Right atrium auricular region (tissue), 2 donors: ENCODE measurements around the gene ACE2. TPM values are rescaled to one million over a fixed set of nuclear protein-coding genes. Genes with fewer than 3 reads are reported as not detected.
"Not testable (repeated sequence)": the region's sequence is repeated elsewhere in the genome, so short reads cannot be mapped to it uniquely, and the experiment has no call there.

ENCODE experiments used
- DNase-seq: peaks from one replicate; pipeline ENCODE4 v3.0.0-alpha.2; 2019; ENCODE audit warnings: low spot score
- H3K27ac ChIP-seq, 2 donors: fragments of 200-600 bp; sonication (generic); 1 replicate in 1 of 2; 2 replicates in 1 of 2; pipeline ENCODE4 v1.5.1; 2016 to 2019
- H3K27me3 ChIP-seq, 2 donors: fragments of 200-600 bp; sonication (generic); one replicate each; pipeline versions ENCODE4 v1.5.1 to v1.6.0; 2017 to 2019
- H3K36me3 ChIP-seq: fragments of 200-600 bp; sonication (generic); one replicate; pipeline ENCODE4 v1.5.1; 2016
- H3K4me1 ChIP-seq, 2 donors: fragments of 200-600 bp; sonication (generic); one replicate each; pipeline versions ENCODE4 v1.5.1 to v1.6.0; 2017 to 2019
- H3K4me3 ChIP-seq, 2 donors: fragments of 200-600 bp; sonication (generic); 1 replicate in 1 of 2; 2 replicates in 1 of 2; pipeline ENCODE4 v1.5.1; 2017 to 2019; ENCODE audit warnings: mild to moderate bottlenecking in 1 of 2, moderate library complexity in 1 of 2
- H3K9me3 ChIP-seq, 2 donors: fragments of 200-600 bp; sonication (generic); one replicate each; pipeline ENCODE4 v1.5.1; 2019
- CTCF ChIP-seq, 2 donors: fragments of 200-600 bp; sonication (generic); IDR thresholded peaks; one replicate each; pipeline ENCODE4 v1.5.1; 2019; ENCODE audit warnings: antibody characterized with exemption in 2 of 2
- total RNA-seq, 2 donors: library from RNA; depleted of rRNA; stranded (reverse); fragments of >200 nt; gene quantifications; one replicate each; pipeline ENCODE4 v1.1.0, GENCODE V29; 2016

The ACE2 gene
- 10 to 100 TPM; 15.2 to 26.1 TPM for total RNA-seq

DNA sequence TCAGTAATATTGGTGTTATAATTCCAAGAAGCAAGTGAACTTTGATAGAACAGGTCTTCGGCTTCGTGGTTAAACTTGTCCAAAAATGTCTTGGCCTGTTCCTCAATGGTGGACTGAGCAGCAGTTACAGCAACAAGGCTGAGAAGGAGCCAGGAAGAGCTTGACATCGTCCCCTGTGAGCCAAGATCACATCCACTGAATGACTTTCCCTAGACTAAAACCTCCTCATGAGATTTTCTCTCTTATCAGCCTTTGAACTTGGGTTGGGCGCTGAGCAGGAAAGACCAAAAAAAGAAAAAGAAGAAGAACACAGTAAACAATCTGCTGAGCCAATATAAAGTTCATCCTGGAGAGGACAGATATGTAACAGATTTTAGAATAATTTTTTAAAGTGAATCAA, at the start of gene ACE2:
Gene ACE2 (minus strand): TSS at position 216 of the 400 bp plus-strand sequence. CDS start 49 bp downstream, at position 167.
- TF ChIP-seq CTCF (IDR thresholded peaks at IDR 0.05) = no peak
- peak within 1 kb of the TSS in 1 of 2 donors; percentile 63 for H3K27ac ChIP-seq
- no peaks in the 10 kb centered on the region for H3K36me3 ChIP-seq
- DNase-seq = no peak
- H3K27me3 ChIP-seq = no peaks in the 10 kb centered on the region
- no peaks in the 10 kb centered on the region for H3K4me1 ChIP-seq
- H3K9me3 ChIP-seq = no peaks in the 10 kb centered on the region
- H3K4me3 ChIP-seq = peak within 1 kb of the TSS in 1 of 2 donors; percentile 6

DNA sequence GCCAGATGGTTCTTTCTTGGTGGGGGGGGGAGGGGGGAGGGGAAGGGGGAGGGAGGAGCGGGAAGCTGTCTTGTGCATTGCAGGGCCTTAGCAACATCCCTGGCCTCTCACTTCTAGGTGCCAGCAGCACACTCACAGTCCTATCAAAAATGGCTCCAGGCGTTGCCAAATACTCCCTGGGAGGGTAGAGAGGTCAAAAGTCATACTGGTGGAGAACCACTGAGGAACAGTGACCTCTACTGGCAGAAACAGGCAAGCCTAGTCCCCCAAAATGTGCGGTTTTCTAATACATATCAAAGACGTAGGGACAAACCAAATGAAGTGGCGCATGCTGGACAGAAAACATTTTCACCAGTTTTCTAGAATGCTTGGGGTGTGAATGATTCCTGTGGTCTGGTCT, 46.8 kb upstream of the ACE2 start:
- H3K9me3 ChIP-seq, DNase-seq, H3K4me3 ChIP-seq, H3K27ac ChIP-seq, H3K4me1 ChIP-seq, H3K36me3 ChIP-seq, H3K27me3 ChIP-seq: not testable (repeated sequence)

GRCh38 chrX:15646543-15646942, 45.8 kb upstream of the ACE2 start:
- DNase-seq = no peak

DNA sequence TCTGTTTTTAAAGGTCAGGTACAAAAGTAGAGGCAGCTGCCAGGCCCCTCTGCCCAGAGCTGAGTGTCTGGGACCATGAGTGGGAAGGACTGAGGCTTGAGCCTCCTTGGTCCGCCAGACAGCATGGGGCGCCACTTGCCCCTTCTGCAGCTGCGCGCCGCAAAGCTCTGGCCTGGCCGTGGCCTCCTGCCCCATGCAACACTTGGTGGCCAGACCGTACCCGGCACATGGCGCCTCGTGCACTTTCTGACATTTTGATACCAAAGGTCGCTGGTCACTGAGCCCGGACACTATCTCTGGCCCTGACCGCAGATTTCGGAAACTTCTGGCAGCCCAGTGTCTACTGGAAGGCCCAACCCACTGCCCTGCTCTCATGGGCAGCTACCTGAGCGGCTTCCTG, 45.3 kb upstream of the ACE2 start:
- Histone ChIP-seq H3K9me3 (no peaks in the 10 kb centered on the region), H3K4me3 (no peak overlapping the region), H3K27me3 (no peaks in the 10 kb centered on the region), H3K27ac (no peak overlapping the region), H3K4me1 (no peaks in the 10 kb centered on the region), H3K36me3 (no peaks in the 10 kb centered on the region)
- no peak for DNase-seq
- no peak for TF ChIP-seq CTCF (IDR thresholded peaks at IDR 0.05)

More at GRCh38 chrX:15646543-15646942, 45.8 kb upstream of the ACE2 start:
- Histone ChIP-seq H3K27me3 (no peaks in the 10 kb centered on the region), H3K27ac (no peak overlapping the region), H3K9me3 (no peaks in the 10 kb centered on the region), H3K4me1 (no peaks in the 10 kb centered on the region), H3K36me3 (no peaks in the 10 kb centered on the region), H3K4me3 (no peak overlapping the region)
- no peak for TF ChIP-seq CTCF (IDR thresholded peaks at IDR 0.05)

GRCh38 chrX:15645266-15645665, 44.5 kb upstream of the ACE2 start:
- no peak overlapping the region for H3K4me3 ChIP-seq
- no peaks in the 10 kb centered on the region for H3K4me1 ChIP-seq
- no peak for DNase-seq
- H3K9me3 ChIP-seq = no peaks in the 10 kb centered on the region
- H3K36me3 ChIP-seq = no peaks in the 10 kb centered on the region
- TF ChIP-seq CTCF (IDR thresholded peaks at IDR 0.05) = no peak
- H3K27me3 ChIP-seq = no peaks in the 10 kb centered on the region
- H3K27ac ChIP-seq = no peak overlapping the region

GRCh38 chrX:15644560-15644872, 43.8 kb upstream of the ACE2 start:
- Histone ChIP-seq H3K4me3 (no peak overlapping the region), H3K4me1 (no peaks in the 10 kb centered on the region), H3K9me3 (no peaks in the 10 kb centered on the region), H3K27me3 (no peaks in the 10 kb centered on the region), H3K36me3 (no peaks in the 10 kb centered on the region), H3K27ac (no peak overlapping the region)
- no peak for DNase-seq
- no peak for TF ChIP-seq CTCF (IDR thresholded peaks at IDR 0.05)
